ENCODE data around the gene ADRB2. TPM values are rescaled to one million over a fixed set of nuclear protein-coding genes. Genes with fewer than 3 reads are reported as not detected.
A peak's percentile ranks its signal among the peaks of the same experiment; 100 is the strongest.
"Not testable (repeated sequence)": the region's sequence is repeated elsewhere in the genome, so short reads cannot be mapped to it uniquely, and the experiment has no call there.

ADRB2 gene
- total RNA-seq, 4 donors from 2014 or later: 1.1 to 5.1 (median 4.2) TPM

DNA sequence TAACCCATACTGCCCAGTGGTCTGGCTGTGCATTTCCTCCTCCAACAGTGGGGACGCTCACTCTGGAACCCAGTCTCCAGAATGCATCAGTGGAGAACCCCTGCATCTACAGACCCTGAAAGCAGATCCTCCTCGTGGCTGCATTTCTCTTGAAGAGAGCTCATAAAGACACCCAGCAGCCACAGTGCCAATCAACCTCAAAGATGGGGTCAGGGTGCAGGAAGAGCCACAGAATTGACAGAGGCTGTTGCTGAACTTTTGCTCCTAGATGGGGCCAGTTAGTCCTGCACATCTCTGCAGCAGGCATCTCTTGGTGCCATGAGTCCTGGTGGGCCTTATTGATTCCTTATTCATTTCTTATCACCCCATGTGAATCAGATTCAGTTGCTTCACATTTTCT is 39.6 kb downstream of the ADRB2 start:
- Histone ChIP-seq H3K27ac (no peak overlapping the region), H3K9me3 (no peaks in the 10 kb centered on the region), H3K36me3 (no peaks in the 10 kb centered on the region), H3K4me3 (replicated peaks in 1 of 3) (no peak overlapping the region), H3K27me3 (no peaks in the 10 kb centered on the region), H3K4me1 (no peaks in the 10 kb centered on the region)
- TF ChIP-seq, protein P1, sequence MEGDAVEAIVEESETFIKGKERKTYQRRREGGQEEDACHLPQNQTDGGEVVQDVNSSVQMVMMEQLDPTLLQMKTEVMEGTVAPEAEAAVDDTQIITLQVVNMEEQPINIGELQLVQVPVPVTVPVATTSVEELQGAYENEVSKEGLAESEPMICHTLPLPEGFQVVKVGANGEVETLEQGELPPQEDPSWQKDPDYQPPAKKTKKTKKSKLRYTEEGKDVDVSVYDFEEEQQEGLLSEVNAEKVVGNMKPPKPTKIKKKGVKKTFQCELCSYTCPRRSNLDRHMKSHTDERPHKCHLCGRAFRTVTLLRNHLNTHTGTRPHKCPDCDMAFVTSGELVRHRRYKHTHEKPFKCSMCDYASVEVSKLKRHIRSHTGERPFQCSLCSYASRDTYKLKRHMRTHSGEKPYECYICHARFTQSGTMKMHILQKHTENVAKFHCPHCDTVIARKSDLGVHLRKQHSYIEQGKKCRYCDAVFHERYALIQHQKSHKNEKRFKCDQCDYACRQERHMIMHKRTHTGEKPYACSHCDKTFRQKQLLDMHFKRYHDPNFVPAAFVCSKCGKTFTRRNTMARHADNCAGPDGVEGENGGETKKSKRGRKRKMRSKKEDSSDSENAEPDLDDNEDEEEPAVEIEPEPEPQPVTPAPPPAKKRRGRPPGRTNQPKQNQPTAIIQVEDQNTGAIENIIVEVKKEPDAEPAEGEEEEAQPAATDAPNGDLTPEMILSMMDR (IDR thresholded peaks at IDR 0.05): no peak
- no peak for TF ChIP-seq POLR2A (IDR thresholded peaks at IDR 0.05)
- no peak for DNase-seq
- intact Hi-C loops (cut with DNase I): no loop called here
- 80 to 88% methylated on average over 1 to 2 of the region's 2 CpGs for WGBS, 2 donors

DNA sequence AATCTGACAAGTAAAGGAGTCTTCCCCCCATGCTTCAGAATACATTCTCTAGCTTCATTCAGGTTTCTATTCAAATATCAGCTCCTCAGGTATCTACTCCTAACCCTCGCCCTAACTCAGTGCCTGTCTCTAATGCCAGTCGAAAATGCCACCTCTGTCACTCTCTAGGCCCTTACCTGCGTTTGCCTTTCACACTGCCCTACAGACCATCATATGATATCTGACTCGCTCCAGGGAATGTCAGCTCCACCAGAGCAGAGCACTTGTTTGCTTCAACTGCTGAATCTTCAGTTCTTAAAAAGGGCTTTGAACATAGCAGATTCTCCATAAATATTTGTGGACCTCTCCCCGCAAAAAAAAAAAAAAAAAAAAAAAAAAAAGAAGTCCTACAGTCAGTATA is 46.7 kb downstream of the ADRB2 start:
- H3K9me3 ChIP-seq: no peaks in the 10 kb centered on the region
- WGBS, 2 donors: 93% methylated on average over 5 of the region's 5 CpGs
- H3K27me3 ChIP-seq: no peaks in the 10 kb centered on the region
- H3K27ac ChIP-seq: no peak overlapping the region
- H3K36me3 ChIP-seq: no peaks in the 10 kb centered on the region
- no peak overlapping the region for H3K4me3 ChIP-seq (replicated peaks in 1 of 3)
- intact Hi-C loops (cut with DNase I): no loop called here
- H3K4me1 ChIP-seq: peaks cover 0 to 7% of the 10 kb centered on the region in 2 donors
- no peak for TF ChIP-seq POLR2A (IDR thresholded peaks at IDR 0.05)
- TF ChIP-seq, protein P1 (IDR thresholded peaks at IDR 0.05): no peak
- DNase-seq: no peak

DNA sequence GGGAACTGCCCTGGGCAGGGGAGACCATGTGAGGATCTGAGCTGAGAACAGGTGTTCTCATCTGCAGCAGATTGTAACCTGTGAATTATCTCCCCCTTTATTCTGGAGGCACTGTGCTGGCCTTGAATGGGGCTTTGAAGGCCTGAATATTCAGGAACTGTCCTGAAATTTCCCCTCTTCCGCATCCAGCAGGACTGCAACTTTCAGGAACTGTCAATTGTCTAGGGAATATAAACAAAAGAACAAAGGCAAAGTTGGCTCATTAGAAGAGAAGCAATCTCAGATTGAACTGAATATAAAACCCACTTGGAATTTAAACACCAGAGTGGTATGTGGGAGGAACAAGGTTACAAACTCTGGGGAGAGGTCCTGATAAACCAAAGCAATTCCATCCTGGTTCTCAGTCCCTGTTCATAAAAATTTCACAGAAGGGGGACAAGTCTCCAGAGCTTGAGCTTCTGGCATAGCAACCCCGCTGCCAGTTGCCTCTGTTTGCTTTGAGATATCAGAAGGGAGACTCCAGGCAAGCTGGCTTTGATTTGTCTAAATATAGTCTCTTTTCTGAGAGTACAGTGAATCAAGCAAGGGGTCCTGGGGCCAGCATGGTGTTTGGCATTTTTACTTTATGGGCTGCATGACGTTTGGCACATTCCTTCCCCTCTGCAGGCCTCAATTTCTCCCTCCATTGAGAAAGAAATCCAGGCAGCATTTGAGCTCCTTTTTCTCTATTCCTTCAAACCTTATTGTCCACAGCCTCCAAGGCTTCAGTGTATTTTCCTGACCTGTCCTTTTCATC is 47.5 kb downstream of the ADRB2 start:
- no peaks in the 10 kb centered on the region for H3K27me3 ChIP-seq
- H3K36me3 ChIP-seq: no peaks in the 10 kb centered on the region
- DNase-seq: no peak
- no peak overlapping the region for H3K4me3 ChIP-seq (replicated peaks in 1 of 3)
- H3K4me1 ChIP-seq: peaks cover 0 to 7% of the 10 kb centered on the region in 2 donors
- H3K27ac ChIP-seq: no peak overlapping the region
- intact Hi-C loops (cut with DNase I): no loop called here
- WGBS, 2 donors: 68 to 84% methylated on average over 3 of the region's 3 CpGs
- H3K9me3 ChIP-seq: no peaks in the 10 kb centered on the region
- TF ChIP-seq POLR2A (IDR thresholded peaks at IDR 0.05): no peak
- TF ChIP-seq, protein P1 (IDR thresholded peaks at IDR 0.05): no peak

DNA sequence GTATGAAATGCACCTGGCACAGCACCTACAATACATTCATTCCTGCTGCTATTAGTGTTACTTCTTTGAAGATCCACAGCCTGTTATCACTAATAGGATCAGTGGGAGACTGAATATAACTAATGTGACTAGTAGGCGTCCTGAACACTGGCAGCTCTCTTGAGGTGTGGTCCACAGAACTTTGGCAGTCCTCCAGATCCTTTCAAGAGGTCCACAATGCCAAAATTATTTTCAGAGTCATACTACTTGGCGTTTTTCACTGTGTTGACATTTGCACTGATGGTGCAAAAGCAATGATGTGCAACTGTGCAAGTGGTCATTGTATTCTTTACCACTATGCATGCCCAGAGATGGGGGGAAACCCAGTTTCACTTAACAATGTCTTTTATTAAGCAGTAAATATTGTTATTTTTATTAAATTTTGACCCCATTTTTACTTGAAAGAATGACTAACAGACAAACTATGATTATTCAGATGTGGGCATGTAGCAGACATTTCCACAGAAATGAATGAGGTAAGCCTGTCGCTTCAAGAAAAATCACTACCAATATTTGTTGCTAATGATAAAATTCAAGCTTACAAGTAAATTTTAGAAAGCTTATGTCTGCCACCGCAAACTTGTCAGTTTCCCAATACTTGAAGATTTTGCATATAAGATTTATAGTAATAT is 48.9 kb downstream of the ADRB2 start:
- Histone ChIP-seq H3K27ac (no peak overlapping the region), H3K36me3 (no peaks in the 10 kb centered on the region), H3K27me3 (no peaks in the 10 kb centered on the region), H3K9me3 (no peaks in the 10 kb centered on the region), H3K4me1 (peaks cover 0 to 7% of the 10 kb centered on the region in 2 donors), H3K4me3 (replicated peaks in 1 of 3) (no peak overlapping the region)
- 53 to 58% methylated on average over 4 of the region's 4 CpGs for WGBS, 2 donors
- TF ChIP-seq, protein P1 (IDR thresholded peaks at IDR 0.05): no peak
- no peak for TF ChIP-seq POLR2A (IDR thresholded peaks at IDR 0.05)
- intact Hi-C loops (cut with DNase I): no loop called here
- DNase-seq: peak; percentile 55 to 70

DNA sequence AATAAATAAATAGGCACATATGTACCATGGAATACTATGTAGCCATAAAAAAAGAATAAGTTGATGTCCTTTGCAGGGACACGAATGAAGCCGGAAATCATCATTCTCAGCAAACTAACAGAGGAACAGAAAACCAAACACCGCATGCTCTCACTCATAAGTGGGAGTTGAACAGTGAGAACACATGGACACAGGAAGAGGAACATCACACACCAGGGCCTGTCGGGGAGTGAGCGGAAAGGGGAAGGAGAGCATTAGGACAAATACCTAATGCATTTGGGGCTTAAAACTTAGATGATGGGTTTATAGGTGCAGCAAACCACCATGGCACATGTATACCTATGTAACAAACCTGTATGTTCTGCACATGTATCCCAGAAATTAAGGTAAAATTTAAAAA is 51.0 kb downstream of the ADRB2 start:
- DNase-seq; H3K27ac ChIP-seq; intact Hi-C loops (cut with DNase I); H3K36me3 ChIP-seq; H3K9me3 ChIP-seq; H3K27me3 ChIP-seq; H3K4me1 ChIP-seq; H3K4me3 ChIP-seq (replicated peaks in 1 of 3): not testable (repeated sequence)
- WGBS, 2 donors: 93 to 96% methylated on average over 5 of the region's 5 CpGs

Other genes with a start within 250 kb of the ADRB2 start
- not detected for gene HTR4, start 172.1 kb upstream of the ADRB2 start, total RNA-seq
- gene SH3TC2, start 236.5 kb downstream of the ADRB2 start, total RNA-seq: 1 to 10 TPM in 3 of 4 donors, under 1 TPM in 1; 0.83 to 2.0 (median 1.5) TPM